DND-41 (cell line): Measurements from ENCODE around the gene LINGO3.

Experiments used
- ATAC-seq: fragments of 200-7000 bp; cut with Tn5 transposase; 3 replicates; pipeline ENCODE4 v1.9.1; 2021; ENCODE audit warnings: low read depth; ENCODE audit not compliant: insufficient read depth
- DNase-seq: peaks from one replicate; pipeline ENCODE4 v3.0.0-alpha.2; 2020
- H2AFZ ChIP-seq: 2 replicates; pipeline ENCODE4 v1.6.0; 2012; ENCODE audit warnings: low read depth, low read length
- H3K27ac ChIP-seq: 2 replicates; pipeline ENCODE4 v1.5.1; 2012; ENCODE audit warnings: low read length, inconsistent platforms
- H3K27me3 ChIP-seq: fragments of 200-600 bp; sonication (generic); 2 replicates; pipeline ENCODE4 v1.6.0; 2012; ENCODE audit warnings: low read length, mild to moderate bottlenecking, inconsistent platforms; ENCODE audit not compliant: insufficient read depth, poor library complexity
- H3K36me3 ChIP-seq: 2 replicates; pipeline ENCODE4 v1.5.1; 2012; ENCODE audit warnings: low read length, inconsistent platforms; ENCODE audit not compliant: insufficient read depth
- H3K4me1 ChIP-seq: 2 replicates; pipeline ENCODE4 v1.5.1; 2012; ENCODE audit warnings: mild to moderate bottlenecking, low read length; ENCODE audit not compliant: insufficient read depth
- H3K4me2 ChIP-seq: 2 replicates; pipeline ENCODE4 v1.6.0; 2012; ENCODE audit warnings: mild to moderate bottlenecking, moderate library complexity, low read length, inconsistent platforms; ENCODE audit not compliant: insufficient read depth
- H3K4me3 ChIP-seq, 2 experiments: fragments of 200-600 bp in 1 of 2; shearing (Covaris generic) in 1 of 2; 2 replicates each; pipeline ENCODE4 v1.5.1; 2012 to 2016; ENCODE audit warnings: inconsistent platforms in 2 of 2, low read length in 2 of 2, mild to moderate bottlenecking in 2 of 2, low read depth in 1 of 2, moderate library complexity in 1 of 2
- H3K79me2 ChIP-seq: 2 replicates; pipeline ENCODE4 v1.6.0; 2012; ENCODE audit warnings: low read length, inconsistent platforms; ENCODE audit not compliant: insufficient read depth
- H3K9ac ChIP-seq: 2 replicates; pipeline ENCODE4 v1.6.0; 2012; ENCODE audit warnings: low read depth, mild to moderate bottlenecking, inconsistent platforms, low read length, moderate library complexity
- H3K9me3 ChIP-seq: 2 replicates; pipeline ENCODE4 v1.5.1; 2012; ENCODE audit warnings: low read length, moderate library complexity, mild to moderate bottlenecking, inconsistent platforms; ENCODE audit not compliant: insufficient read depth, severe bottlenecking
- H4K20me1 ChIP-seq: 2 replicates; pipeline ENCODE4 v1.6.0; 2012; ENCODE audit warnings: low read length; ENCODE audit not compliant: insufficient read depth
- CTCF ChIP-seq: IDR thresholded peaks from 2 replicates; pipeline ENCODE4 v1.5.1; 2012; ENCODE audit warnings: borderline replicate concordance, low read length, moderate library complexity, mild to moderate bottlenecking; ENCODE audit not compliant: poor library complexity, severe bottlenecking; ENCODE audit errors: extremely low read depth
- EZH2 ChIP-seq: IDR thresholded peaks from 3 replicates; pipeline ENCODE4 v1.6.1; 2012; ENCODE audit warnings: borderline replicate concordance, low read depth, mild to moderate bottlenecking, moderate library complexity, low read length, inconsistent platforms; ENCODE audit not compliant: severe bottlenecking

Gene LINGO3

GRCh38 chr19:2343289-2343982, 35.5 kb upstream of the LINGO3 start:
- Histone ChIP-seq H3K4me3 (no peak overlapping the region), H3K9ac (no peak overlapping the region), H2AFZ (no peak overlapping the region), H3K4me2 (no peak overlapping the region), H3K4me1 (no peaks in the 10 kb centered on the region), H3K79me2 (peaks cover 9% of the 10 kb centered on the region), H3K27me3 (no peaks in the 10 kb centered on the region), H3K27ac (no peak overlapping the region), H3K36me3 (peaks cover 78% of the 10 kb centered on the region), H3K9me3 (no peaks in the 10 kb centered on the region), H4K20me1 (peaks cover 25% of the 10 kb centered on the region)
- no peak for ATAC-seq
- no peak for DNase-seq
- TF ChIP-seq CTCF, result no peak
- no peak for TF ChIP-seq EZH2

GRCh38 chr19:2342656-2343288, 34.8 kb upstream of the LINGO3 start:
- Histone ChIP-seq H3K4me1 (no peaks in the 10 kb centered on the region), H3K9me3 (no peaks in the 10 kb centered on the region), H3K36me3 (peaks cover 81% of the 10 kb centered on the region), H4K20me1 (peaks cover 32% of the 10 kb centered on the region), H3K4me3 (no peak overlapping the region), H3K4me2 (no peak overlapping the region), H3K27me3 (no peaks in the 10 kb centered on the region), H3K27ac (no peak overlapping the region), H3K9ac (no peak overlapping the region), H2AFZ (no peak overlapping the region), H3K79me2 (peaks cover 16% of the 10 kb centered on the region)
- no peak for DNase-seq
- TF ChIP-seq EZH2 (no peak), CTCF (no peak)
- no peak for ATAC-seq

GRCh38 chr19:2341982-2342381, 34.0 kb upstream of the LINGO3 start:
- Histone ChIP-seq H3K4me3 (no peak overlapping the region), H3K4me2 (no peak overlapping the region), H3K27me3 (no peaks in the 10 kb centered on the region), H3K4me1 (no peaks in the 10 kb centered on the region), H3K9ac (no peak overlapping the region), H2AFZ (no peak overlapping the region), H4K20me1 (peaks cover 39% of the 10 kb centered on the region), H3K9me3 (no peaks in the 10 kb centered on the region), H3K36me3 (peaks cover 85% of the 10 kb centered on the region), H3K27ac (no peak overlapping the region), H3K79me2 (peaks cover 24% of the 10 kb centered on the region)
- DNase-seq, result no peak
- no peak for TF ChIP-seq EZH2
- TF ChIP-seq CTCF, result no peak
- ATAC-seq, result no peak
